H1 (cell line): ENCODE results near the gene PHF13. TPM values are rescaled to one million over a fixed set of nuclear protein-coding genes. Genes with fewer than 3 reads are reported as not detected.

ENCODE experiments used
- CTCF ChIA-PET: fragments of 300-600 bp; sonication (Branson Sonifier 250); formaldehyde crosslinking; loops from one replicate; lab custom pipeline; 2021; ENCODE audit not compliant: partially characterized antibody; lab: Charles Lee
- POLR2A ChIA-PET: fragments of 300-600 bp; sonication (Branson Sonifier 250); formaldehyde crosslinking; loops from one replicate; lab custom pipeline; 2021; ENCODE audit warnings: inconsistent platforms; ENCODE audit not compliant: partially characterized antibody; lab: Charles Lee
- DNase-seq, 2 experiments: peaks; one replicate each; pipeline versions ENCODE4 v3.0.0 to v3.0.0-alpha.2; 2010 to 2022; ENCODE audit warnings: low spot score in 2 of 2, low read depth in 1 of 2, mixed read lengths in 1 of 2
- FAIRE-seq: peaks from 2 replicates; lab custom pipeline; 2011; peaks lifted over from hg19 to GRCh38; lab: Jason Lieb, UNC
- H2AFZ ChIP-seq: 2 replicates; pipeline ENCODE4 v1.8.1; 2012; ENCODE audit warnings: low read length, inconsistent platforms
- H2AK5ac ChIP-seq: 2 replicates; pipeline ENCODE4 v1.6.1; 2013; ENCODE audit warnings: low read depth, low read length
- H2BK120ac ChIP-seq: replicated peaks from 2 replicates; pipeline ENCODE3; 2013; ENCODE audit warnings: low read depth, low read length, inconsistent platforms
- H2BK12ac ChIP-seq: 2 replicates; pipeline ENCODE4 v1.6.1; 2013; ENCODE audit warnings: low read depth, low read length
- H2BK15ac ChIP-seq: 2 replicates; pipeline ENCODE4 v1.6.1; 2013; ENCODE audit warnings: low read length
- H2BK20ac ChIP-seq: 2 replicates; pipeline ENCODE4 v1.6.1; 2013; ENCODE audit warnings: low read length
- H2BK5ac ChIP-seq: 2 replicates; pipeline ENCODE4 v1.6.1; 2013; ENCODE audit warnings: low read depth, low read length
- H3K14ac ChIP-seq: 2 replicates; pipeline ENCODE4 v1.6.1; 2013; ENCODE audit warnings: inconsistent platforms; ENCODE audit not compliant: insufficient read length
- H3K18ac ChIP-seq: 2 replicates; pipeline ENCODE4 v1.6.1; 2013; ENCODE audit warnings: low read length; ENCODE audit errors: extremely low read depth
- H3K23ac ChIP-seq: 2 replicates; pipeline ENCODE4 v1.6.1; 2013; ENCODE audit warnings: inconsistent platforms; ENCODE audit not compliant: insufficient read length
- H3K23me2 ChIP-seq: 2 replicates; pipeline ENCODE4 v1.6.1; 2013; ENCODE audit warnings: low read depth, low read length
- H3K27ac ChIP-seq: 2 replicates; pipeline ENCODE4 v1.6.1; 2011; ENCODE audit warnings: low read depth, low read length, inconsistent platforms
- H3K27me3 ChIP-seq, 4 experiments: replicated peaks in 1 of 4; 1 replicate in 1 of 4; 2 replicates in 3 of 4; pipeline versions ENCODE4 v1.6.1 to v1.8.1; 2011 to 2013; ENCODE audit warnings: low read length in 3 of 4, mild to moderate bottlenecking in 3 of 4, inconsistent platforms in 2 of 4, mixed read lengths in 2 of 4, moderate library complexity in 1 of 4; ENCODE audit not compliant: control insufficient read depth in 3 of 4, insufficient read depth in 3 of 4; ENCODE audit errors: extremely low read depth in 1 of 4
- H3K36me3 ChIP-seq, 4 experiments: 2 replicates each; pipeline versions ENCODE4 v1.6.1 to v1.8.1; 2011 to 2013; ENCODE audit warnings: mild to moderate bottlenecking in 4 of 4, low read length in 3 of 4, moderate library complexity in 2 of 4, control low read depth in 1 of 4, inconsistent platforms in 1 of 4; ENCODE audit not compliant: insufficient read depth in 4 of 4, control insufficient read depth in 2 of 4
- H3K4ac ChIP-seq: replicated peaks from 2 replicates; pipeline ENCODE3; 2013; ENCODE audit warnings: low read length, low read depth, mixed read lengths, inconsistent platforms; ENCODE audit not compliant: insufficient read length
- H3K4me1 ChIP-seq, 4 experiments: replicated peaks in 1 of 4; 1 replicate in 1 of 4; 2 replicates in 3 of 4; pipeline versions ENCODE4 v1.6.1 to v1.8.1; 2011 to 2013; ENCODE audit warnings: low read length in 3 of 4, inconsistent platforms in 2 of 4, mixed read lengths in 1 of 4; ENCODE audit not compliant: insufficient read depth in 4 of 4, control insufficient read depth in 3 of 4
- H3K4me2 ChIP-seq, 2 experiments: 2 replicates each; pipeline versions ENCODE4 v1.6.1 to v1.8.1; 2011 to 2013; ENCODE audit warnings: low read depth in 2 of 2, low read length in 2 of 2, control low read depth in 1 of 2, inconsistent platforms in 1 of 2, mild to moderate bottlenecking in 1 of 2; ENCODE audit not compliant: insufficient read depth in 1 of 2
- H3K4me3 ChIP-seq, 4 experiments: fragments of 200-600, 300-600 bp in 1 of 4; sonication (generic), shearing (Covaris generic), sonication (Bioruptor Twin) in 1 of 4; 2 replicates each; pipeline versions ENCODE4 v1.5.1 to v1.8.1; 2011 to 2016; ENCODE audit warnings: low read length in 4 of 4, low read depth in 3 of 4, control low read depth in 2 of 4, inconsistent platforms in 2 of 4, mild to moderate bottlenecking in 2 of 4, mixed read lengths in 1 of 4, moderate library complexity in 1 of 4; ENCODE audit not compliant: insufficient read depth in 2 of 4; ENCODE audit errors: extremely low read depth in 1 of 4
- H3K56ac ChIP-seq: replicated peaks from 2 replicates; pipeline ENCODE3; 2013; ENCODE audit warnings: low read depth, mild to moderate bottlenecking, mixed read lengths, low read length, inconsistent platforms; ENCODE audit not compliant: insufficient read length
- H3K79me1 ChIP-seq: 2 replicates; pipeline ENCODE4 v1.6.1; 2013; ENCODE audit warnings: low read depth, low read length, control low read depth
- H3K79me2 ChIP-seq, 2 experiments: 2 replicates each; pipeline versions ENCODE4 v1.6.1 to v1.8.1; 2012 to 2013; ENCODE audit warnings: low read length in 2 of 2, mild to moderate bottlenecking in 2 of 2, inconsistent platforms in 1 of 2; ENCODE audit not compliant: insufficient read depth in 2 of 2, control insufficient read depth in 1 of 2
- H3K9ac ChIP-seq, 4 experiments: replicated peaks in 1 of 4; 1 replicate in 1 of 4; 2 replicates in 3 of 4; pipeline versions ENCODE4 v1.6.1 to v1.8.1; 2011 to 2013; ENCODE audit warnings: low read depth in 3 of 4, low read length in 3 of 4, control low read depth in 2 of 4, mild to moderate bottlenecking in 2 of 4, moderate library complexity in 2 of 4, inconsistent platforms in 1 of 4; ENCODE audit errors: extremely low read depth in 1 of 4
- H3K9me3 ChIP-seq, 2 experiments: 2 replicates each; pipeline versions ENCODE4 v1.6.1 to v1.8.1; 2012 to 2013; ENCODE audit warnings: mild to moderate bottlenecking in 2 of 2, moderate library complexity in 2 of 2, control low read depth in 1 of 2, inconsistent platforms in 1 of 2, low read depth in 1 of 2, low read length in 1 of 2, mixed read lengths in 1 of 2; ENCODE audit not compliant: insufficient read depth in 2 of 2
- H4K20me1 ChIP-seq, 2 experiments: replicated peaks in 1 of 2; 2 replicates each; pipeline versions ENCODE3 to v1.8.1; 2011 to 2013; ENCODE audit warnings: inconsistent platforms in 2 of 2, low read length in 2 of 2, mild to moderate bottlenecking in 1 of 2; ENCODE audit not compliant: insufficient read depth in 2 of 2, control insufficient read depth in 1 of 2
- H4K5ac ChIP-seq: 2 replicates; pipeline ENCODE4 v1.6.1; 2013; ENCODE audit warnings: low read length, low read depth, mixed read lengths, inconsistent platforms; ENCODE audit not compliant: insufficient read length
- H4K8ac ChIP-seq: 2 replicates; pipeline ENCODE4 v1.8.0; 2013; ENCODE audit warnings: mild to moderate bottlenecking, moderate library complexity, low read length, inconsistent platforms; ENCODE audit not compliant: insufficient read depth; ENCODE audit errors: extremely low read depth
- H4K91ac ChIP-seq: replicated peaks from 2 replicates; pipeline ENCODE3; 2013; ENCODE audit warnings: low read length, mixed read lengths, inconsistent platforms; ENCODE audit not compliant: insufficient read length
- ATF3 ChIP-seq: IDR thresholded peaks from 2 replicates; pipeline ENCODE4 v1.6.1; 2011; ENCODE audit warnings: low read depth, mild to moderate bottlenecking, low read length; ENCODE audit not compliant: insufficient read depth
- CREB1 ChIP-seq: IDR thresholded peaks from 2 replicates; pipeline ENCODE4 v1.6.1; 2012; ENCODE audit warnings: inconsistent platforms
- CTCF ChIP-seq, 3 experiments: IDR thresholded peaks; 1 replicate in 2 of 3; 2 replicates in 1 of 3; pipeline versions ENCODE4 v1.5.1 to v1.6.1; 2011; ENCODE audit warnings: low read length in 3 of 3, mild to moderate bottlenecking in 3 of 3, inconsistent platforms in 2 of 3, low read depth in 1 of 3, moderate library complexity in 1 of 3; ENCODE audit not compliant: insufficient read depth in 1 of 3; ENCODE audit errors: control extremely low read depth in 1 of 3
- HDAC6 ChIP-seq: IDR thresholded peaks from one replicate; pipeline ENCODE4 v1.7.1; 2012; ENCODE audit warnings: low read depth, mild to moderate bottlenecking, inconsistent platforms, low read length, moderate library complexity
- POU5F1 ChIP-seq: IDR thresholded peaks from 2 replicates; pipeline ENCODE4 v1.6.1; 2011; ENCODE audit warnings: low read depth, mild to moderate bottlenecking, low read length, moderate library complexity
- SIRT6 ChIP-seq: IDR thresholded peaks from one replicate; pipeline ENCODE4 v1.7.1; 2012; ENCODE audit warnings: low read length, inconsistent platforms
- SP1 ChIP-seq: IDR thresholded peaks from 2 replicates; pipeline ENCODE4 v1.6.1; 2011; ENCODE audit warnings: low read depth, low read length
- SUZ12 ChIP-seq: fragments of 200-600 bp; sonication (generic); IDR thresholded peaks from 2 replicates; pipeline ENCODE4 v1.6.1; 2012; ENCODE audit warnings: mild to moderate bottlenecking, inconsistent platforms, low read length, moderate library complexity, mixed read lengths
- TBP ChIP-seq: IDR thresholded peaks from 2 replicates; pipeline ENCODE4 v1.6.1; 2011; ENCODE audit warnings: low read depth, low read length, improper control_type of control experiment
- TCF12 ChIP-seq: IDR thresholded peaks from 2 replicates; pipeline ENCODE4 v1.6.1; 2011; ENCODE audit warnings: low read depth, mild to moderate bottlenecking, low read length
- WGBS, 2 experiments: shearing (Covaris generic) in 1 of 2; methylation state at CpG; one replicate each; pipeline versions ENCODE4 v1.1.6 to v1.1.7; 2013 to 2015; ENCODE audit warnings: low lambda C conversion rate in 2 of 2, mixed read lengths in 2 of 2, inconsistent platforms in 1 of 2, low coverage in 1 of 2, missing lambda C conversion rate in 1 of 2; ENCODE audit not compliant: insufficient replicate concordance in 2 of 2, insufficient coverage in 1 of 2, insufficient read length in 1 of 2; ENCODE audit errors: extremely low coverage in 1 of 2, missing lambda C conversion rate in 1 of 2; 5-methylcytosine and 5-hydroxymethylcytosine counted together
- polyA plus RNA-seq, 7 experiments: library from polyadenylated mRNA; depleted of rRNA in 3 of 7; stranded (reverse) in 5 of 7; unstranded in 2 of 7; fragments of >200 nt in 5 of 7; fragments of 200-250 nt in 2 of 7; gene quantifications; 1 replicate in 5 of 7; 2 replicates in 1 of 7; 4 replicates in 1 of 7; pipeline versions ENCODE4 v1.2.1 to v1.2.3, GENCODE V29; 2011 to 2013; ENCODE audit warnings: missing spikeins in 2 of 7, mixed read lengths in 2 of 7
- total RNA-seq: library from RNA; stranded (reverse); fragmentation: NEBNext Ultra II Directional; extraction: Animal tissue kit (Norgen Biotek cat#: 25700); gene quantifications from 2 replicates; pipeline ENCODE4 v1.2.1, GENCODE V29; 2021

PHF13 gene
- total and polyA plus RNA-seq, 2 of the 8 experiments (the other 6 are each of a cell fraction or from before 2014, with no cell fraction given): 11.7 to 39.6 TPM

DNA sequence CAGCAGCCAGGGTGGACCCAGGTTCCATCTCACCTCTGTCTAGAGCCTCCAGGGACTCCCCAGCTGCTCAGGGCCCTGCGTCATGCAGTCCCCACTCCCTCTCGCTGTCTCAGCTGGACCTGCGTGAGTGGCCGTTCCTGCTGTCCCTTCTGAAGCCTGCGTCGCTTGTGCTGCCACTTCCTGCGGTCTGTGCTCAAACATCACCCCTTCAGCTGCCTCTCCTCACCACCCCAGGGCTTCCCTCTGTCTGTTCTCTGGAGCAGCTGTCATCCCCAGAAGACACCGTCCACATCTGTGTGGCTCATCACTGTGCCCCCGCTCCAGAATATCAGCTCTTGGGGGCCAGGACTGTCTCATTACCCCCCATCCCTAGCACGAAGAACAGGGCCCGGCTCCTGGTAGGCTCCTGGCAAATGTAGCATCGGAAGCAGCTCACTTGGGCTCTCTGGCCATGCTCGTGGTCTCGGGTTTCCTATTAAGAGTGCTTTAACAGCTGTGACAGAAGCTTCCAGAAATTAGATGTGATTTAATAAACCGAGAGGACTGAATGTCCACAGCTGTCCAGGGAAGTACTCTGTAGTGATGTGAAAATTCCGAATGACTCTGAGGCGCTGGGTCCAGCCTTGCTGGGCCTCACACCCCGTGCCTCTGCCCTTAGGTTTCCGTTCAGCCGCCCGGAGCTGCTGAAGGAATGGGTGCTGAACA is 14.5 kb downstream of the PHF13 start:
- peak overlapping the region in 1 of 4 experiments; percentile 18; a peak in 1 of 7 replicates for H3K9ac ChIP-seq
- H2BK15ac ChIP-seq: no peak overlapping the region
- no peak overlapping the region for H2AFZ ChIP-seq
- peaks cover 5 to 14% of the 10 kb centered on the region in 2 experiments for H4K20me1 ChIP-seq
- peaks cover 0 to 27% (median 3%) of the 10 kb centered on the region in 4 experiments; a peak in 5 of 8 replicates for H3K36me3 ChIP-seq
- no peak overlapping the region for H3K4me3 ChIP-seq
- H2BK5ac ChIP-seq: peak overlapping the region; percentile 44; the same call in 1 of the 2 replicates
- no peak overlapping the region for H3K23ac ChIP-seq
- CTCF ChIA-PET: interaction anchor here (0.8 to 2.7 kb wide), 5 partner anchors 9 to 30 kb away, joined by 3 to 10 read pairs (median 3); no protein-coding TSS in a partner anchor
- peaks cover 0 to 13% of the 10 kb centered on the region in 2 experiments; a peak in 3 of 4 replicates for H3K79me2 ChIP-seq
- no peak overlapping the region for H4K91ac ChIP-seq
- H3K23me2 ChIP-seq: no peaks in the 10 kb centered on the region; the same call in 1 of the 2 replicates
- FAIRE-seq: no peak
- H3K4me2 ChIP-seq: no peak overlapping the region
- H3K27ac ChIP-seq: no peak overlapping the region
- POLR2A ChIA-PET: interaction anchor here (0.8 to 14.3 kb wide), 2 partner anchors 10 to 28 kb away, joined by 3 to 175 read pairs; partner anchors contain the start of gene KLHL21
- no peak overlapping the region for H2BK12ac ChIP-seq
- no peak for DNase-seq
- H2BK20ac ChIP-seq: no peak overlapping the region
- no peak overlapping the region for H3K14ac ChIP-seq
- H2AK5ac ChIP-seq: no peak overlapping the region
- no peaks in the 10 kb centered on the region for H3K9me3 ChIP-seq
- H2BK120ac ChIP-seq: no peak overlapping the region
- H3K56ac ChIP-seq: no peak overlapping the region
- no peak overlapping the region; the same call in 1 of the 2 replicates for H4K8ac ChIP-seq
- no peak overlapping the region for H4K5ac ChIP-seq
- H3K27me3 ChIP-seq: no peaks in the 10 kb centered on the region
- H3K4me1 ChIP-seq: 0 out of 7 replicates have a peak, but pooled peaks cover 0 to 2% (median 0%) of the 10 kb centered on the region in 4 experiments
- WGBS, 2 experiments: 91% methylated on average over 21 of the region's 21 CpGs; no CpG with 5 or more reads in 1 of the 2 experiments
- H3K4ac ChIP-seq: no peak overlapping the region
- H3K18ac ChIP-seq: no peak overlapping the region
- H3K79me1 ChIP-seq: peaks cover 2% of the 10 kb centered on the region; the same call in 1 of the 2 replicates
- TF ChIP-seq SP1: no peak
- no peak for TF ChIP-seq TBP
- TF ChIP-seq TCF12: no peak
- no peak for TF ChIP-seq SIRT6
- TF ChIP-seq CREB1: no peak
- TF ChIP-seq SUZ12: no peak
- no peak for TF ChIP-seq CTCF (IDR thresholded peaks at IDR 0.05; ENCODE audit: control extremely low read depth in 1 of 3, insufficient read depth in 1 of 3, low read depth in 1 of 3, low read length in 3 of 3)
- TF ChIP-seq ATF3: no peak
- no peak for TF ChIP-seq POU5F1
- TF ChIP-seq HDAC6: no peak
